GM10248 (cell line): Measurements from ENCODE around the gene SH3GL2.

Source experiments
- CTCF ChIA-PET: fragments of 300-600 bp; sonication (Branson Sonifier 250); formaldehyde crosslinking; extraction: SDS; loops from one replicate; lab custom pipeline; 2021; ENCODE audit warnings: antibody characterized with exemption; lab: Yijun Ruan, JAX
- POLR2A ChIA-PET: fragments of 350-650 bp; sonication (Branson Sonifier 250); formaldehyde crosslinking; extraction: SDS; loops from one replicate; lab custom pipeline; 2020; ENCODE audit warnings: antibody characterized with exemption; lab: Yijun Ruan, JAX
- DNase-seq: peaks from one replicate; pipeline ENCODE4 v3.0.0; 2012; ENCODE audit errors: extremely low spot score
- CTCF ChIP-seq: IDR thresholded peaks from 2 replicates; pipeline ENCODE4 v1.5.1; 2012; ENCODE audit warnings: mild to moderate bottlenecking, low read depth; ENCODE audit errors: extremely low read depth, missing control alignments, control extremely low read depth

SH3GL2 gene

DNA sequence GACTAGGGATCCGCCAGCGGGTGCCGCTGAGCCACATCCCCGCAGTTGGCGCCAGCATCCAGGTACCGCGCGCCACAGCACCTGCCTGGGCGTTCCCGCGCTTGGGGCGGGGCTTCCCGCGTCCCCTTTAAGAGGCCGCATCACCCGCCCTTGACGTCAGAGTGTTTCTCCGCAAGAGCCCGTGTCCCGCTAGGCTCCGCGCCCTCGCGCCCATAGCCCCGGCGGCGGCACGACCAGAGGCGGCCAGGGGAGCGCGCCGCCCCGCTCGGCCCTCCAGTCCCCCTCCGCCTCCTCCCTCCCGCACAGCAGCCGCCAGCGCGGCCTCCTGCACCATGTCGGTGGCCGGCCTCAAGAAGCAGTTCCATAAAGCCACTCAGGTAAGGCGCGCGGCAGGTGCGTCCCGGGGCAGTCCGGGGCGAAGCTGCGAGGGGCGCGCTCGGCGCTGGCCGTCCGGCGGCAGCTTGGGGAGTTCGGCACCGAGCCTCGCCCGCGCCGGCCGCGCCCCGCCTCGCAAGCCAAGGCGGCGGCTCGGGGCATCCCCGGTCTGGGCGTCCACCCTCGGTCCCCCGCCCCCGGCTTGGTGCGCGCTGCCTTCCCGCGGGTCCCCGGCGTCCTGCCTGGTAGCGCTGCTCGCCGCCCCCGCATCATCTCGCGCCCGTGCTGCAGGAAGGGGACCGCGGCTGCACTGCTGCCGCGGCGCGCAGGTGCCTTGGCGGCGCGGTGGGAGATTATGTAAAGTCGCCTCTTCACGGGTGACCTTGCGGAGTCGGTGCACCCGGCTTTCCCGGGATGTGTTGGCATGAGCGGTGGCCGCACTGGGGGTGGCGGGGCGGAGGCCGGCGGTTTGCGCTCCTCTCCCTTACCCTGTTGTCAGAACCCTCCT is at the start of gene SH3GL2:
Gene SH3GL2, plus strand, starts transcription at position 156 of the 883 bp plus-strand sequence.
- DNase-seq, result peak; percentile 18
- ChIA-PET CTCF (no interaction called here), POLR2A (no interaction called here)
- no peak for TF ChIP-seq CTCF

- CTCF ChIA-PET, result interaction anchor here (0.9 to 3.1 kb wide), 7 partner anchors 11 to 1925 kb away, joined by 3 to 24 read pairs (median 4); no protein-coding TSS in a partner anchor
- POLR2A ChIA-PET, result no interaction called here
Measured at GRCh38 chr9:17531642-17532254, 47.1 kb upstream of the SH3GL2 start.

GRCh38 chr9:17532461-17532860 is 46.4 kb upstream of the SH3GL2 start:
- no peak for DNase-seq
- ChIA-PET POLR2A (no interaction called here), CTCF (interaction anchor here (0.9 to 3.1 kb wide), 10 partner anchors 9 to 1925 kb away, joined by 3 to 24 read pairs (median 4); no protein-coding TSS in a partner anchor)
- no peak for TF ChIP-seq CTCF

More at GRCh38 chr9:17531642-17532254, 47.1 kb upstream of the SH3GL2 start:
- TF ChIP-seq CTCF, result peak; percentile 47
- DNase-seq, result peak; percentile 54

GRCh38 chr9:17535176-17535575 is 43.7 kb upstream of the SH3GL2 start:
- no peak for DNase-seq
- TF ChIP-seq CTCF, result no peak
- CTCF ChIA-PET, result interaction anchor here (1.1 to 1.2 kb wide), 2 partner anchors 10 to 1922 kb away, joined by 3 read pairs; no protein-coding TSS in a partner anchor
- POLR2A ChIA-PET, result no interaction called here

GRCh38 chr9:17536027-17536426 is 42.8 kb upstream of the SH3GL2 start:
- DNase-seq, result no peak
- POLR2A ChIA-PET, result no interaction called here
- no peak for TF ChIP-seq CTCF
- CTCF ChIA-PET, result interaction anchor here (1.1 kb wide), 1 partner anchor 1921 kb away, joined by 3 read pairs; no protein-coding TSS in a partner anchor

DNA sequence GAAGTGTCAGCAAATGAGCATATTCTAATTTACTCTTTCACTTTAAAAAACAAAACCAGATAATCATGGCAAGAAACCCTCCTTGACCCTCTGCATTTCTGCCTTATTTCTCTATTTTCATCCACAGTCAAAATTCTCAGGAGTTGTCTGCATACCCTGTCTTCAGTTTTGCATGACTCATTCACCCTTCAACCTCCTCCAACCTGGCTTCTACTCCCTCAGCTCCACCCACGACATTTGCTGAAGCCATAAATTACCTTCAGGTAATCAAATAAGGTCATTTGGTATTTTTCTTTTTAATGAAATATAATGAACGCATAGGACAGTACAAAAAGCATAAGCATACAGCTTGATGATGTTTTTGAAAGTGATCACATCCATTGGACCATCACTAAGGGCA is 27.8 kb upstream of the SH3GL2 start:
- no peak for TF ChIP-seq CTCF
- no peak for DNase-seq
- ChIA-PET POLR2A (no interaction called here), CTCF (no interaction called here)
